ENCODE data around the gene CLSTN2.

GRCh38 chr3:140448001-140448400 is 513.0 kb downstream of the CLSTN2 start:
- TF ChIP-seq EZH2phosphoT487 (IDR thresholded peaks at IDR 0.05; ENCODE audit: low read length) (no peak), EZH2 (optimal IDR thresholded peaks at IDR 0.05; ENCODE audit: low read depth, low read length) (no peak)

Data from MM.1S (cell line).